SK-N-DZ (cell line): ENCODE data around the gene SYT8.

Experiments used
- DNase-seq: peaks from one replicate; pipeline ENCODE4 v3.0.0-alpha.2; 2015; ENCODE audit warnings: low spot score

SYT8 gene

GRCh38 chr11:1858154-1858553 is 23.4 kb downstream of the SYT8 start:
- DNase-seq, result no peak

GRCh38 chr11:1858576-1858975 is 23.8 kb downstream of the SYT8 start:
- no peak for DNase-seq

- DNase-seq, result no peak
These were observed 24.2 kb downstream of the SYT8 start for GRCh38 chr11:1859004-1859403.

GRCh38 chr11:1860108-1860507 is 25.3 kb downstream of the SYT8 start:
- DNase-seq, result no peak

GRCh38 chr11:1861435-1862411 is 26.9 kb downstream of the SYT8 start:
- no peak for DNase-seq

GRCh38 chr11:1862588-1863351 is 28.0 kb downstream of the SYT8 start:
- no peak for DNase-seq

GRCh38 chr11:1863352-1864216 is 28.8 kb downstream of the SYT8 start:
- no peak for DNase-seq

- DNase-seq, result no peak
These were observed 29.4 kb downstream of the SYT8 start for GRCh38 chr11:1864231-1864630.

- DNase-seq, result no peak
These were observed 30.3 kb downstream of the SYT8 start for GRCh38 chr11:1864831-1865665.

- DNase-seq, result no peak
These were observed 31.4 kb downstream of the SYT8 start for GRCh38 chr11:1866226-1866625.

GRCh38 chr11:1866776-1867175 is 32.0 kb downstream of the SYT8 start:
- no peak for DNase-seq

- DNase-seq, result no peak
These were observed 32.6 kb downstream of the SYT8 start for GRCh38 chr11:1867381-1867780.

- DNase-seq, result no peak
These were observed 33.4 kb downstream of the SYT8 start for GRCh38 chr11:1868056-1868635.

GRCh38 chr11:1868636-1869291 is 34.0 kb downstream of the SYT8 start:
- no peak for DNase-seq

- peak; percentile 29 for DNase-seq
These were observed 34.9 kb downstream of the SYT8 start for GRCh38 chr11:1869427-1870325.

GRCh38 chr11:1870326-1870696 is 35.5 kb downstream of the SYT8 start:
- no peak for DNase-seq

- no peak for DNase-seq
These were observed 36.1 kb downstream of the SYT8 start for GRCh38 chr11:1870721-1871466.

- no peak for DNase-seq
These were observed 36.7 kb downstream of the SYT8 start for GRCh38 chr11:1871531-1871930.
